GM18873 (cell line): ENCODE results near the gene USP25.

Experiments used
- ATAC-seq: cut with Tn5 transposase; IDR thresholded peaks from one replicate; pipeline ENCODE4 v1.9.1; 2021; ENCODE audit warnings: mild to moderate bottlenecking, moderate library complexity, moderate number of reproducible peaks; ENCODE audit not compliant: unreplicated experiment, low FRiP score

Gene USP25

GRCh38 chr21:15729674-15730483, at the start of gene USP25:
USP25 (plus strand) TSS chr21:15729982; CDS start chr21:15730394, 412 bp downstream.
- peak; percentile 39 for ATAC-seq

GRCh38 chr21:15682186-15682895, 47.4 kb upstream of the USP25 start:
- no peak for ATAC-seq

- ATAC-seq = no peak
Measured at GRCh38 chr21:15682977-15683376, 46.8 kb upstream of the USP25 start.

GRCh38 chr21:15686506-15686905, 43.3 kb upstream of the USP25 start:
- ATAC-seq = no peak

GRCh38 chr21:15687208-15687607, 42.6 kb upstream of the USP25 start:
- no peak for ATAC-seq

- ATAC-seq = no peak
Measured at GRCh38 chr21:15688016-15688415, 41.8 kb upstream of the USP25 start.

- no peak for ATAC-seq
Measured at GRCh38 chr21:15688809-15689208, 41.0 kb upstream of the USP25 start.

GRCh38 chr21:15692711-15693110, 37.1 kb upstream of the USP25 start:
- no peak for ATAC-seq

GRCh38 chr21:15695241-15695640, 34.5 kb upstream of the USP25 start:
- ATAC-seq = no peak

GRCh38 chr21:15701830-15702229, 28.0 kb upstream of the USP25 start:
- no peak for ATAC-seq

GRCh38 chr21:15703932-15704331, 25.9 kb upstream of the USP25 start:
- ATAC-seq = no peak

GRCh38 chr21:15706696-15707095, 23.1 kb upstream of the USP25 start:
- no peak for ATAC-seq

GRCh38 chr21:15713412-15713811, 16.4 kb upstream of the USP25 start:
- ATAC-seq = no peak

- no peak for ATAC-seq
Measured at GRCh38 chr21:15718711-15719110, 11.1 kb upstream of the USP25 start.

GRCh38 chr21:15719976-15720375, 9.8 kb upstream of the USP25 start:
- ATAC-seq = no peak

GRCh38 chr21:15722591-15723324, 7.0 kb upstream of the USP25 start:
- ATAC-seq = no peak

- no peak for ATAC-seq
Measured at GRCh38 chr21:15725949-15726348, 3.8 kb upstream of the USP25 start.

- ATAC-seq = no peak
Measured at GRCh38 chr21:15728046-15728445, 1.7 kb upstream of the USP25 start.

- no peak for ATAC-seq
Measured at GRCh38 chr21:15729346-15729673, 472 bp upstream of the USP25 start.

- no peak for ATAC-seq
Measured at GRCh38 chr21:15730484-15731242, 881 bp downstream of the USP25 start.

- no peak for ATAC-seq
Measured at GRCh38 chr21:15731243-15731613, 1.4 kb downstream of the USP25 start.
